ENCODE measurements around the gene FAH.
"Not testable (repeated sequence)": the region's sequence is repeated elsewhere in the genome, so short reads cannot be mapped to it uniquely, and the experiment has no call there.

Gene FAH

DNA sequence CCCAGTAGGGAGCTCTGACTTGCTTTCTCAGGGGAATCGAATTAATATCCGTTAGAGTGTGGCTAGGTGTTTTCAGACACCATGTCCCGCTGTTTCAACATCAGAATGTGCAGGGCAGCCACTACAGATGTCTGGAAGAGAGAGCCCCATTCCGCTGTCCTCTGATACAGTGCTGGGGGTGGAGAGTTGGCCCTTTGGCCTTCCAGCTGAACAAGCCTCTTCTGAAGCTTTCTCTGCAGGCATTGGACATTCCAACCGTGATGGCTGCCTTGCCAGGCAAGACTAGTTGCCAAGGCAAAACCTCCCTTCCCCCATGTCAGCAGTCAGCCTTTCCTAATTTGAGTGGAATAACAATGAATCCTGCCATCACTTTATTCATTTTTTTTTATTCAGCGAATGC lies 1.5 kb downstream of the FAH start:
- TF ChIP-seq, protein P1, sequence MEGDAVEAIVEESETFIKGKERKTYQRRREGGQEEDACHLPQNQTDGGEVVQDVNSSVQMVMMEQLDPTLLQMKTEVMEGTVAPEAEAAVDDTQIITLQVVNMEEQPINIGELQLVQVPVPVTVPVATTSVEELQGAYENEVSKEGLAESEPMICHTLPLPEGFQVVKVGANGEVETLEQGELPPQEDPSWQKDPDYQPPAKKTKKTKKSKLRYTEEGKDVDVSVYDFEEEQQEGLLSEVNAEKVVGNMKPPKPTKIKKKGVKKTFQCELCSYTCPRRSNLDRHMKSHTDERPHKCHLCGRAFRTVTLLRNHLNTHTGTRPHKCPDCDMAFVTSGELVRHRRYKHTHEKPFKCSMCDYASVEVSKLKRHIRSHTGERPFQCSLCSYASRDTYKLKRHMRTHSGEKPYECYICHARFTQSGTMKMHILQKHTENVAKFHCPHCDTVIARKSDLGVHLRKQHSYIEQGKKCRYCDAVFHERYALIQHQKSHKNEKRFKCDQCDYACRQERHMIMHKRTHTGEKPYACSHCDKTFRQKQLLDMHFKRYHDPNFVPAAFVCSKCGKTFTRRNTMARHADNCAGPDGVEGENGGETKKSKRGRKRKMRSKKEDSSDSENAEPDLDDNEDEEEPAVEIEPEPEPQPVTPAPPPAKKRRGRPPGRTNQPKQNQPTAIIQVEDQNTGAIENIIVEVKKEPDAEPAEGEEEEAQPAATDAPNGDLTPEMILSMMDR (conservative IDR thresholded peaks at IDR 0.05; ENCODE audit: control insufficient read depth, insufficient read depth, low read depth, low read length) = no peak
- DNase-seq (ENCODE audit: low read depth) = peak; percentile 64
- H3K4me3 ChIP-seq (ENCODE audit: control insufficient read depth, low read depth, low read length) = peak overlapping the region; percentile 77

DNA sequence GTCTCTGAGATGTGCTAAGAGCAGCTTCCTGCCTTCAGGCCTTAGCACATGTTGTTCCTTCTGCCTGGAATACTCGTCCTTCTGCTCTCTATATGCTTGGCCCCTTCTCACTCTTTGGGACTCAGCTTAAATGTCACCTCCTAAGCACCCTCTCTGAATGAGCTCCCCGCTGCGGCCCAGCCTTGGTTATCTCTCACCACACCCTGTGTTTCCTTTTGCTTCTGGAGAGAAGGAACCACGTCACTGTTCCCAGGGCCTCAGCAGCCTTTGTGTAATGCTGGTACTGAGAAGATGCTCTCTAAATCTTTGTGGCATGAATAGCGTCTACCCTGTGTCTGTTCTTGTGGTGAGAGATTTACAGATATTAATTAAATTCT lies 2.2 kb downstream of the FAH start:
- no peak for DNase-seq (ENCODE audit: low read depth)
- TF ChIP-seq, protein P1 (conservative IDR thresholded peaks at IDR 0.05; ENCODE audit: control insufficient read depth, insufficient read depth, low read depth, low read length) = no peak
- H3K4me3 ChIP-seq (ENCODE audit: control insufficient read depth, low read depth, low read length) = no peak overlapping the region

DNA sequence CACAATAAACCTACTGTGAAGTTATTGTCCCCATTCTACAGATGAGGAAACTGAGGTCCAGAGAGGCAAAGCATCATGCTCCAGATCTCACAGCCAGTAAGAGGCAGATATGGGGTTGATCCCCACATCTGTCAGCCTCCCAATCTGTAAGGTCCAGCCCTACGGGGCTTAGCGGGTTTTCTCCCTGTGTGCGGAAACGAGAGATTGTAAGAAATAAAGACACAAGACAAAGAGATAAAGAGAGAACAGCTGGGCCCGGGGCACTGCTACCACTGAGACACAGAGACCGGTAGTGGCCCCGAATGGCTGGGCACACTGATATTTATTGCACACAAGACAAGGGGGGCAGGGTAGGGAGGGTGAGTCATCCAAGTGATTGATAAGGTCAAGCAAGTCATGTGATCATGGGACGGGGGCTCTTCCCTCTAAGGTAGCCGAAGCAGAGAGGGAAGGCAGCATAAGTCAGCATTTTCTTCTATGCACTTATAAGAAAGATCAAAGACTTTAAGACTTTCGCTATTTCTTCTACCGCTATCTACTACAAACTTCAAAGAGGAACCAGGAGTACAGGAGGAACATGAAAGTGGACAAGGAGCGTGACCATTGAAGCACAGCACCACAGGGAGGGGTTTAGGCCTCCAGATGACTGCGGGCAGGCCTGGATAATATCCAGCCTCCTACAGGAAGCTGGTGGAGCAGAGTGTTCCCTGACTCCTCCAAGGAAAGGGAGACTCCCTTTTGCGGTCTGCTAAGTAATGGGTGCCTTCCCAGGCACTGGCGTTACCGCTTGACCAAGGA lies 2.8 kb downstream of the FAH start:
- DNase-seq (ENCODE audit: low read depth) = peak; percentile 83
- H3K4me3 ChIP-seq (ENCODE audit: control insufficient read depth, low read depth, low read length) = not testable (repeated sequence)

DNA sequence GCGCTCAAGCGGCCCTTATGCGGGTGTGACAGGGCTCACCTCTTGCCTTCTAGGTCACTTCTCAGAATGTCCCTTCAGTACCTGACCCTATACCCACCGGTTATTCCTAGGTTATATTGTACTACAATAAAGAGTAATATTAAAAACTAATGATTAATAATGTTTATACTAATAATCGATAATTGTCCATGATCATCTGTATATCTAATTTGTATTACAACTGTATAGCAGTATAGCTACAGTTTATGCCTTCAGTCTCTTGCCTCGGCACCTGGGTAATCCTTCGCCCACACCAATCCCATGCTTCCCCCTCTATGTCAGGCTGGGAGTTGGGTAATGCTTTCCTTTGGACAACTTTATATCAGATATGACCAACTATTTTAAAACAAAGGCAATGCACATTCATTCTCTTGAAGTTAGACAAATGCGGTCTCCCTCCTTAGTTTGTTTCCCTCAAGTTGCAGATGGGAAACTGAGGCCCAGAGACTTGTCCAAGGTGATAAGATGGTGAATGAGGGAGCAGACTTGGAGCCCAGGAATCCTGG lies 3.4 kb downstream of the FAH start:
- H3K4me3 ChIP-seq (ENCODE audit: control insufficient read depth, low read depth, low read length) = no peak overlapping the region
- TF ChIP-seq, protein P1 (conservative IDR thresholded peaks at IDR 0.05; ENCODE audit: control insufficient read depth, insufficient read depth, low read depth, low read length) = no peak
- no peak for DNase-seq (ENCODE audit: low read depth)

DNA sequence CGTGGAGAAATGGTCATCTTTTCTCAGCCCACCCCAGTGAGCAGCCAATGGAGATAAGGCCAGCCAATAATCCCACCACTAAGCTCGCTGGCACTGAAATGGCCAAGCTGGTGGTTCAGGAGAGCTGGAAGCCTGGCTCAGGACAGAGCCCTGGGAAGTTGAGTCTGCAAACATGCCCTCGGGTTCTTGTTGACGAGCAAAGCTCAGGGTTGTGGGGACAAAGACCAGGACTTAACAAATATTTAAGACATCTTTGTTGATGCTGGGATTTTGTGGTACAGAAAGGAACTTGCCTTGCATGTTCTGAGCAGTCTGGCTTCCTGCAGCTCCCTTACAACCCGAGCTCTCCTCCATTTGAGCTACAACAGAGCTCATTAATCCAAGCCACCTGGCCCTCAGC lies 4.4 kb downstream of the FAH start:
- no peak for DNase-seq (ENCODE audit: low read depth)
- no peak overlapping the region for H3K4me3 ChIP-seq (ENCODE audit: control insufficient read depth, low read depth, low read length)
- TF ChIP-seq, protein P1 (conservative IDR thresholded peaks at IDR 0.05; ENCODE audit: control insufficient read depth, insufficient read depth, low read depth, low read length) = no peak

DNA sequence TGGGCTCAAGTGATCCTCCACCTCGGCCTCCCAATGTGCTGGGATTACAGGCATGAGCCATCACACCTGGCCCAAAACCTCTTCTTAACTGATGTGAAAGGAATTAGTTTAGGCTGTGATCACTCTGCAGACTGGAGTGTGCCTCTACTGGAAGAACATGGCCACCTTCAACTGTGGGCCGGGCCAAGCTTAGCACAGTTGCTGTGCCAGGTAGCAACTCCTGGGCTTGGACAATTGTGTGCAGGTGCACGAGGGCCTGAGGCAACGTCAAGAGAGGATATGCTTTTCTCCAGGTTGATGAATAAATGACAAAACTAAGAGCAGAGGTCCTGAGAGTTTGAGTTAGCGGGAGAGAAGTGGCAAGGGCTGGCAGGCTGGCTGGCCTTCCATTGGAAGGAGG lies 6.5 kb downstream of the FAH start:
- H3K4me3 ChIP-seq (ENCODE audit: control insufficient read depth, low read depth, low read length) = no peak overlapping the region
- TF ChIP-seq, protein P1 (conservative IDR thresholded peaks at IDR 0.05; ENCODE audit: control insufficient read depth, insufficient read depth, low read depth, low read length) = no peak
- no peak for DNase-seq (ENCODE audit: low read depth)

DNA sequence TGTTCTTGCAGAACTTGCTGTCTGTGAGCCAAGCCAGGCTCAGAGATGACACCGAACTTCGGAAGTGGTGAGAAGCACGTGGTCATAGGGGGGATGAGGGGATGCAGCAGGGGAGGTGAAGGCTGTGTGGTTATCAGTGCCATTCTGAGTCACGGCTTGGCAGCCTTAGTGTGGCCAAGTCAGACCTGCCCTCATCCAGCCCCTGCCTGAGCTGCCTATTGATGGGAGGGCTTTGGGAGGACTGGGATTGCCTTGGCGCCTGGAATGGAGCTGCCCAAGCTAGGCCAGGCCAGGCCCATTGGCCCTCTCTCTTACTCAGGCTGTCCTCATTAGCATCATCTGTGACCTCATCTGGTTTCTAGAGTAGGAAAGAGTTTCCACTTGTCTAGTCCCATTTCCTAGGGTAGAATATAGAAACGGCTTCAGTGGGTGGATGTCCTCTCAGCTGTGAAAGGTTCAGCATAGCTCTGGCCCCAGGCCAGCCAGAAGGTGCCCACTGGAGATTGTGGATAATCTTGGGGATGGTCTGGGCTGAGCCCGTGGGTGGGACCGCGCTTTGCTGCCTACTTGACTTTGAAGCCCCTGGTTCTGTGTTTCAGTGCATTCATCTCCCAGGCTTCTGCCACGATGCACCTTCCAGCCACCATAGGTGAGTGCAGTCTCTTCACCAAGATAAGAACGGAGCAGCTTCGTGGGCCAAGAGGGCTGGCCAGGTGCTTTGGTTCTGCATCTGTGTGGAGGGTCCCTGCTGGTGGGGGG lies 7.2 kb downstream of the FAH start:
- peak; percentile 89 for DNase-seq (ENCODE audit: low read depth)
- TF ChIP-seq, protein P1 (conservative IDR thresholded peaks at IDR 0.05; ENCODE audit: control insufficient read depth, insufficient read depth, low read depth, low read length) = no peak
- no peak overlapping the region for H3K4me3 ChIP-seq (ENCODE audit: control insufficient read depth, low read depth, low read length)

All from fibroblast of mammary gland (primary cell).